Caco-2 (cell line): ENCODE data around the gene MED14. TPM values are rescaled to one million over a fixed set of nuclear protein-coding genes. Genes with fewer than 3 reads are reported as not detected.

Experiments
- BruUV-seq: library from RNA; stranded (reverse); fragments of 400-500 nt; replicated peaks from 2 replicates; lab custom pipeline; 2021; lab: Mats Ljungman, UMichigan
- CTCF ChIA-PET: fragments of 300-600 bp; sonication (Branson Sonifier 250); formaldehyde crosslinking; loops from one replicate; lab custom pipeline; 2022; ENCODE audit warnings: antibody characterized with exemption; lab: Charles Lee
- POLR2A ChIA-PET: fragments of 300-600 bp; sonication (Branson Sonifier 250); formaldehyde crosslinking; loops from one replicate; lab custom pipeline; 2022; ENCODE audit warnings: antibody characterized with exemption; lab: Charles Lee
- DNase-seq, 2 experiments: peaks; one replicate each; pipeline versions ENCODE4 v3.0.0 to v3.0.0-alpha.2; 2020 to 2022
- H3K27me3 ChIP-seq: replicated peaks from 2 replicates; pipeline ENCODE4 v1.6.0; 2011; ENCODE audit warnings: low read length; ENCODE audit not compliant: control insufficient read depth, insufficient read depth
- H3K36me3 ChIP-seq: 2 replicates; pipeline ENCODE4 v1.5.1; 2011; ENCODE audit warnings: low read length; ENCODE audit not compliant: control insufficient read depth, insufficient read depth
- H3K4me1 ChIP-seq: fragments of 250-450 bp; sonication (Bioruptor Pico); 2 replicates; pipeline ENCODE4 v1.5.1; 2020; ENCODE audit warnings: mild to moderate bottlenecking
- H3K4me3 ChIP-seq: 2 replicates; pipeline ENCODE4 v1.5.1; 2011; ENCODE audit warnings: low read depth, mild to moderate bottlenecking, control low read depth, low read length
- H3K9me3 ChIP-seq: fragments of 250-450 bp; sonication (Bioruptor Pico); 2 replicates; pipeline ENCODE4 v1.5.1; 2020; ENCODE audit warnings: mild to moderate bottlenecking, moderate library complexity
- H3K27ac Mint-ChIP-seq: one replicate; pipeline ENCODE4 v1.8.0; 2022; ENCODE audit warnings: mixed read lengths; ENCODE audit not compliant: unreplicated experiment
- H3K27me3 Mint-ChIP-seq: one replicate; pipeline ENCODE4 v1.8.0; 2022; ENCODE audit warnings: mixed read lengths; ENCODE audit not compliant: insufficient read depth, unreplicated experiment
- H3K36me3 Mint-ChIP-seq: one replicate; pipeline ENCODE4 v1.8.0; 2022; ENCODE audit warnings: mild to moderate bottlenecking, mixed read lengths; ENCODE audit not compliant: insufficient read depth, unreplicated experiment
- H3K4me1 Mint-ChIP-seq: one replicate; pipeline ENCODE4 v1.8.0; 2022; ENCODE audit warnings: low read depth, mixed read lengths; ENCODE audit not compliant: unreplicated experiment
- H3K4me3 Mint-ChIP-seq: one replicate; pipeline ENCODE4 v1.8.0; 2022; ENCODE audit warnings: mild to moderate bottlenecking, moderate library complexity, mixed read lengths; ENCODE audit not compliant: unreplicated experiment
- H3K9me3 Mint-ChIP-seq: one replicate; pipeline ENCODE4 v1.8.0; 2022; ENCODE audit warnings: mixed read lengths; ENCODE audit not compliant: unreplicated experiment
- intact Hi-C: fragments of 100-400 bp; cut with micrococcal nuclease; formaldehyde crosslinking; loops from one replicate; pipeline ENCODE4 v1.10.0; 2022; ENCODE audit not compliant: unreplicated experiment
- total RNA-seq: library from RNA; stranded (reverse); gene quantifications from 2 replicates; pipeline ENCODE4 v1.2.3, GENCODE V29; 2022
- TF ChIP-seq, protein P1 (sequence below), 2 experiments: fragments of 200-600 bp in 1 of 2; IDR thresholded peaks; 1 replicate in 1 of 2; 2 replicates in 1 of 2; pipeline versions ENCODE4 v1.5.1 to v1.8.0; 2011 to 2022; ENCODE audit warnings: antibody characterized with exemption in 1 of 2, control low read depth in 1 of 2, inconsistent platforms in 1 of 2, low read depth in 1 of 2, low read length in 1 of 2, mild to moderate bottlenecking in 1 of 2, moderate library complexity in 1 of 2; ENCODE audit not compliant: insufficient read depth in 1 of 2, severe bottlenecking in 1 of 2, unreplicated experiment in 1 of 2

MED14 gene
- total RNA-seq, 1 experiment from 2014 or later: 42.6 TPM

DNA sequence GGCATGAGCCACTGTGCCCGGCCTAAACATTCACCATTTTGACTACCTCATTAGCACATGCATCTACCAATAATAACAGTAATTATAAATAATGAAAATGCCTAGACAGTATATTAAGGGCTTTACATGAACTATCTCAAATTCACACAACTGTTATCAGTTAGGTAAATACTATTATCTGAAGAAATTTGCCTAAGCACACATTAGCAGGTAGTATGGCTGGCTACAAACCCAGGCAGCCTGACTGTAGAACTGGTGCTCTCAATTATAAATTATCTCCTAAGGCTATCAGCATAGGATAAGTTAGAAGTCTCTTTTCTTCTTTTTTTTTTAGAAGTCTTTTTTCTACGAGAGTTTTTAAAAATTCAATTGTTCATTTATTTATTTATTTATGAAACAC is 73.9 kb downstream of the MED14 start:
- H3K4me3 ChIP-seq: no peak overlapping the region
- H3K36me3 ChIP-seq: no peaks in the 10 kb centered on the region
- no peaks in the 10 kb centered on the region for H3K27me3 ChIP-seq
- Mint-ChIP-seq H3K4me3 (no peak overlapping the region), H3K27ac (no peak overlapping the region), H3K36me3 (peaks cover 26% of the 10 kb centered on the region), H3K4me1 (no peaks in the 10 kb centered on the region), H3K9me3 (no peaks in the 10 kb centered on the region), H3K27me3 (no peaks in the 10 kb centered on the region)
- POLR2A ChIA-PET: no interaction called here
- intact Hi-C loops: loop anchor here (5.0 kb wide), 1 partner anchor 76 kb away; the partner anchor contains the start of gene MED14
- H3K9me3 ChIP-seq: no peaks in the 10 kb centered on the region
- no peak for DNase-seq
- CTCF ChIA-PET: no interaction called here
- no TSS peak for BruUV-seq
- H3K4me1 ChIP-seq: no peaks in the 10 kb centered on the region
- TF ChIP-seq, protein P1, sequence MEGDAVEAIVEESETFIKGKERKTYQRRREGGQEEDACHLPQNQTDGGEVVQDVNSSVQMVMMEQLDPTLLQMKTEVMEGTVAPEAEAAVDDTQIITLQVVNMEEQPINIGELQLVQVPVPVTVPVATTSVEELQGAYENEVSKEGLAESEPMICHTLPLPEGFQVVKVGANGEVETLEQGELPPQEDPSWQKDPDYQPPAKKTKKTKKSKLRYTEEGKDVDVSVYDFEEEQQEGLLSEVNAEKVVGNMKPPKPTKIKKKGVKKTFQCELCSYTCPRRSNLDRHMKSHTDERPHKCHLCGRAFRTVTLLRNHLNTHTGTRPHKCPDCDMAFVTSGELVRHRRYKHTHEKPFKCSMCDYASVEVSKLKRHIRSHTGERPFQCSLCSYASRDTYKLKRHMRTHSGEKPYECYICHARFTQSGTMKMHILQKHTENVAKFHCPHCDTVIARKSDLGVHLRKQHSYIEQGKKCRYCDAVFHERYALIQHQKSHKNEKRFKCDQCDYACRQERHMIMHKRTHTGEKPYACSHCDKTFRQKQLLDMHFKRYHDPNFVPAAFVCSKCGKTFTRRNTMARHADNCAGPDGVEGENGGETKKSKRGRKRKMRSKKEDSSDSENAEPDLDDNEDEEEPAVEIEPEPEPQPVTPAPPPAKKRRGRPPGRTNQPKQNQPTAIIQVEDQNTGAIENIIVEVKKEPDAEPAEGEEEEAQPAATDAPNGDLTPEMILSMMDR (IDR thresholded peaks at IDR 0.05; ENCODE audit: insufficient read depth in 1 of 2, low read depth in 1 of 2, low read length in 1 of 2, severe bottlenecking in 1 of 2, unreplicated experiment in 1 of 2): no peak

DNA sequence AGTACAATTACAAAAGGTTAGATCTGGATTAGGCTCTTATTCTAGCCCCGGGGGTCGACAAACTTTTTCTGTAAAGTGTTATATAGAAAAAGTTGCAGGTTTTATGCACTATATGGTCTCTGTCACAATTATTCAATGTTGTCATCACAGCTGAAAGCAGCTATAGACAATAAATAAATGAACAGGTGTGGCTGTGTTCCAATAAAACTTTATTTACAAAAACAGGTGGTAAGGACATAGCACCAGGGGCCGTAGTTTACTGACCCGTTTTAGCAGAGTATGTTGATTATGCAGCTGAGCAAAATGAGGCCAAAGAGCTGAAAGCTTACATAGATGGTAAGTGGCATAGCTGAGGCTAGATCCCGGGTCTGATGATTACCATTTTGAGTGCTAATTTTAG is 75.0 kb downstream of the MED14 start:
- no peak overlapping the region for H3K27ac Mint-ChIP-seq
- POLR2A ChIA-PET: no interaction called here
- peaks cover 17% of the 10 kb centered on the region for H3K36me3 Mint-ChIP-seq
- DNase-seq: no peak
- intact Hi-C loops: loop anchor here (5.0 kb wide), 1 partner anchor 77 kb away; the partner anchor contains the start of gene MED14
- H3K27me3 Mint-ChIP-seq: no peaks in the 10 kb centered on the region
- Histone ChIP-seq H3K4me3 (no peak overlapping the region), H3K9me3 (no peaks in the 10 kb centered on the region), H3K4me1 (no peaks in the 10 kb centered on the region), H3K27me3 (no peaks in the 10 kb centered on the region), H3K36me3 (no peaks in the 10 kb centered on the region)
- CTCF ChIA-PET: no interaction called here
- H3K4me3 Mint-ChIP-seq: no peak overlapping the region
- H3K4me1 Mint-ChIP-seq: no peaks in the 10 kb centered on the region
- no peaks in the 10 kb centered on the region for H3K9me3 Mint-ChIP-seq
- BruUV-seq: no TSS peak
- TF ChIP-seq, protein P1 (IDR thresholded peaks at IDR 0.05; ENCODE audit: insufficient read depth in 1 of 2, low read depth in 1 of 2, low read length in 1 of 2, severe bottlenecking in 1 of 2, unreplicated experiment in 1 of 2): no peak

DNA sequence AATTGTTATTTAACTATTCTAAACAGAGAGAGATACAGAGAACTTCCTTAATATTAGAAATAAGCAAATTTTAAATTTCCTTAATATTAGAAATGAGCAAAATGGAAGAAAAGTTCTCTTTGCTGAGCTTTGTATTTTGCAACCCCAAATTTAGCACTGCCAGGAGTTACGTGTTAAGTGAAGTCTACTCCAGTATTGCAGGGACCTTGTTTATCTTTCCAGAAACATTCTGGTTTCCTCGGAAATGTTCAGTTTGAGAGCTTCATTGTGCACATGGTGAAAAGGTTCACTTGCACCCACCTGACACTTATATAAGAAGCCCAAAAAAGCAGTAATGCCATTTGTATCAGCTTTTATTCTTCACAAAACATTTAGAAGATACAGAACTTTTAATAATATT is 81.8 kb downstream of the MED14 start:
- no peak for DNase-seq
- Mint-ChIP-seq H3K4me1 (no peaks in the 10 kb centered on the region), H3K27ac (no peak overlapping the region), H3K4me3 (no peak overlapping the region), H3K9me3 (no peaks in the 10 kb centered on the region), H3K36me3 (peaks cover 20% of the 10 kb centered on the region), H3K27me3 (no peaks in the 10 kb centered on the region)
- no peaks in the 10 kb centered on the region for H3K36me3 ChIP-seq
- H3K4me1 ChIP-seq: no peaks in the 10 kb centered on the region
- intact Hi-C loops: loop anchor here (10.0 kb wide), 2 partner anchors 471 to 601 kb away; no protein-coding TSS in a partner anchor
- H3K9me3 ChIP-seq: no peaks in the 10 kb centered on the region
- no peaks in the 10 kb centered on the region for H3K27me3 ChIP-seq
- CTCF ChIA-PET: no interaction called here
- BruUV-seq: no TSS peak
- POLR2A ChIA-PET: no interaction called here
- TF ChIP-seq, protein P1 (IDR thresholded peaks at IDR 0.05; ENCODE audit: insufficient read depth in 1 of 2, low read depth in 1 of 2, low read length in 1 of 2, severe bottlenecking in 1 of 2, unreplicated experiment in 1 of 2): no peak
- no peak overlapping the region for H3K4me3 ChIP-seq
